HepG2 (cell line): ENCODE results near the gene ZNF629. TPM values are rescaled to one million over a fixed set of nuclear protein-coding genes. Genes with fewer than 3 reads are reported as not detected.

Experiments used
- BCL6 ChIP-seq: IDR thresholded peaks from 2 replicates; pipeline ENCODE4 v1.6.1; 2016; ENCODE audit warnings: missing genetic modification reagents, missing compliant biosample characterization
- CBX5 ChIP-seq: sonication (generic); formaldehyde crosslinking; IDR thresholded peaks from 2 replicates; pipeline ENCODE4 v1.4.0; 2020; ENCODE audit warnings: missing genetic modification reagents, borderline replicate concordance
- KDM5B ChIP-seq: sonication (generic); formaldehyde crosslinking; IDR thresholded peaks from 2 replicates; pipeline ENCODE4 v1.4.0; 2020; ENCODE audit warnings: missing genetic modification reagents, mild to moderate bottlenecking, borderline replicate concordance
- PPARG ChIP-seq: conservative IDR thresholded peaks from 2 replicates; pipeline ENCODE4 v1.6.1; 2016; ENCODE audit warnings: missing biosample characterization, missing genetic modification reagents
- TAF15 ChIP-seq: fragments of 200-400 bp; formaldehyde crosslinking; IDR thresholded peaks from one replicate; pipeline ENCODE4 v1.6.1; 2018; ENCODE audit warnings: mild to moderate bottlenecking, low read depth, low read length; ENCODE audit not compliant: poor library complexity, severe bottlenecking
- TCF7L2 ChIP-seq: IDR thresholded peaks from 2 replicates; pipeline ENCODE4 v1.6.1; 2011; ENCODE audit warnings: mild to moderate bottlenecking, low read depth, low read length, moderate library complexity
- ZNF253 ChIP-seq: sonication (generic); formaldehyde crosslinking; IDR thresholded peaks from 2 replicates; pipeline ENCODE4 v1.8.0; 2022; ENCODE audit warnings: mild to moderate bottlenecking, missing genetic modification reagents, borderline replicate concordance
- ZNF367 ChIP-seq: sonication (generic); formaldehyde crosslinking; IDR thresholded peaks from 2 replicates; pipeline ENCODE4 v1.4.0; 2020; ENCODE audit warnings: missing genetic modification reagents, borderline replicate concordance
- ZNF768 ChIP-seq: sonication (generic); formaldehyde crosslinking; IDR thresholded peaks from 2 replicates; pipeline ENCODE4 v1.4.0; 2020; ENCODE audit warnings: missing genetic modification reagents
- ZNF841 ChIP-seq: sonication (generic); formaldehyde crosslinking; IDR thresholded peaks from 2 replicates; pipeline ENCODE4 v1.8.1; 2023; ENCODE audit warnings: missing genetic modification reagents, borderline replicate concordance
- ZSCAN30 ChIP-seq: sonication (generic); formaldehyde crosslinking; IDR thresholded peaks from 2 replicates; pipeline ENCODE4 v1.5.0; 2020; ENCODE audit warnings: mild to moderate bottlenecking, missing genetic modification reagents
- ZZZ3 ChIP-seq: sonication (generic); formaldehyde crosslinking; IDR thresholded peaks from 2 replicates; pipeline ENCODE4 v1.4.0; 2020; ENCODE audit warnings: missing genetic modification reagents, mild to moderate bottlenecking, borderline replicate concordance
- polyA plus RNA-seq, 8 experiments: library from polyadenylated mRNA; depleted of rRNA in 3 of 8; stranded (reverse) in 7 of 8; unstranded in 1 of 8; fragments of >200 nt; fragmentation: Illumina TruSeq in 4 of 8; extraction: Trizol in 4 of 8; gene quantifications; 2 replicates each; pipeline versions ENCODE4 v1.2.1 to v1.2.3, GENCODE V29; 2011 to 2016; ENCODE audit warnings: low read depth in 4 of 8, missing spikeins in 1 of 8, mixed read lengths in 1 of 8; ENCODE audit not compliant: insufficient read depth in 1 of 8
- total RNA-seq, 5 experiments: library from RNA; depleted of rRNA; stranded (reverse); fragments of >200 nt; fragmentation: Illumina TruSeq; extraction: Trizol; gene quantifications; 2 replicates each; pipeline ENCODE4 v1.2.3, GENCODE V29; 2016; ENCODE audit warnings: low read depth in 1 of 5
- TF ChIP-seq, protein P1 (sequence below): sonication (generic); formaldehyde crosslinking; IDR thresholded peaks from 2 replicates; pipeline ENCODE4 v1.5.1; 2020; ENCODE audit warnings: mild to moderate bottlenecking, missing genetic modification reagents, borderline replicate concordance
- TF ChIP-seq, protein P2 (sequence below): sonication (generic); formaldehyde crosslinking; IDR thresholded peaks from 2 replicates; pipeline ENCODE4 v1.4.0; 2020; ENCODE audit warnings: low read depth, missing genetic modification reagents
- TF ChIP-seq, protein P3 (sequence below): sonication (generic); formaldehyde crosslinking; IDR thresholded peaks from 2 replicates; pipeline ENCODE4 v1.5.1; 2020; ENCODE audit warnings: mild to moderate bottlenecking, missing genetic modification reagents, moderate library complexity

Gene ZNF629
- total and polyA plus RNA-seq, 2 of the 13 experiments (the other 11 are each of a cell fraction or from before 2014, with no cell fraction given): 6.1 to 16.5 TPM

DNA sequence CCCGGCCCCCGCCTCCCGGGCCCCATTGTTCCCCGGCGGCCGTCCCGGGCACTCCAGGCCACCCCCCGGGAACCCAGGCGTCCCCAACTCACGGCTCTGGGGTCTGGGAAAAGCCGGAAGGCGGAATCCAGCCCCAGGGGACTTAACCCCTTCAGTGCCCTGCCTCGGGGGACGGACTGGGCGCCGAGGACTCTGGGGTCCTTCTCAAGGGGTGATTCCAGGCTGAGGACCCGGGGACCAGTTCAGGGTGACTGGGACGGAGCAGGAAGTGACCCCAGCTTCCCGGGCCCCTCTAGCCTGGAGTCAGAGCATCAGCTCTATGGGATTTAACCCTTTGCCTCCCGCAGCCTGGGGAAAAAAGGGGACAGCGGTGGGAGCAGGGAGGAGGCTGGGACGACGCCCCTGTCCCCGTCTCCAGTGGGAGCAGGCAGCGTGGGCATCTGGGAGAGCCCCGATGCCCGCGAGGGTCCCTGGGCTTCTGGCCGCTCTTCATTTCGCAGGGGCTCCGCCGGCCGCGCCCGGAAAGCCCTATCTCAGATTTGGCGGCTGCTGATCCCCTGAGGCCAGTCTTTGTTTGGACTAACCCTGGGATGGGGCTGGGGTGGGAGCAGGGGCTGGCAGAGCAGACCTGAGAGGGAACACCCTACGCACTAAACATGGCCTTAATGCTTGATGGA lies at the start of gene ZNF629 (continued):
- TF ChIP-seq, protein P1, sequence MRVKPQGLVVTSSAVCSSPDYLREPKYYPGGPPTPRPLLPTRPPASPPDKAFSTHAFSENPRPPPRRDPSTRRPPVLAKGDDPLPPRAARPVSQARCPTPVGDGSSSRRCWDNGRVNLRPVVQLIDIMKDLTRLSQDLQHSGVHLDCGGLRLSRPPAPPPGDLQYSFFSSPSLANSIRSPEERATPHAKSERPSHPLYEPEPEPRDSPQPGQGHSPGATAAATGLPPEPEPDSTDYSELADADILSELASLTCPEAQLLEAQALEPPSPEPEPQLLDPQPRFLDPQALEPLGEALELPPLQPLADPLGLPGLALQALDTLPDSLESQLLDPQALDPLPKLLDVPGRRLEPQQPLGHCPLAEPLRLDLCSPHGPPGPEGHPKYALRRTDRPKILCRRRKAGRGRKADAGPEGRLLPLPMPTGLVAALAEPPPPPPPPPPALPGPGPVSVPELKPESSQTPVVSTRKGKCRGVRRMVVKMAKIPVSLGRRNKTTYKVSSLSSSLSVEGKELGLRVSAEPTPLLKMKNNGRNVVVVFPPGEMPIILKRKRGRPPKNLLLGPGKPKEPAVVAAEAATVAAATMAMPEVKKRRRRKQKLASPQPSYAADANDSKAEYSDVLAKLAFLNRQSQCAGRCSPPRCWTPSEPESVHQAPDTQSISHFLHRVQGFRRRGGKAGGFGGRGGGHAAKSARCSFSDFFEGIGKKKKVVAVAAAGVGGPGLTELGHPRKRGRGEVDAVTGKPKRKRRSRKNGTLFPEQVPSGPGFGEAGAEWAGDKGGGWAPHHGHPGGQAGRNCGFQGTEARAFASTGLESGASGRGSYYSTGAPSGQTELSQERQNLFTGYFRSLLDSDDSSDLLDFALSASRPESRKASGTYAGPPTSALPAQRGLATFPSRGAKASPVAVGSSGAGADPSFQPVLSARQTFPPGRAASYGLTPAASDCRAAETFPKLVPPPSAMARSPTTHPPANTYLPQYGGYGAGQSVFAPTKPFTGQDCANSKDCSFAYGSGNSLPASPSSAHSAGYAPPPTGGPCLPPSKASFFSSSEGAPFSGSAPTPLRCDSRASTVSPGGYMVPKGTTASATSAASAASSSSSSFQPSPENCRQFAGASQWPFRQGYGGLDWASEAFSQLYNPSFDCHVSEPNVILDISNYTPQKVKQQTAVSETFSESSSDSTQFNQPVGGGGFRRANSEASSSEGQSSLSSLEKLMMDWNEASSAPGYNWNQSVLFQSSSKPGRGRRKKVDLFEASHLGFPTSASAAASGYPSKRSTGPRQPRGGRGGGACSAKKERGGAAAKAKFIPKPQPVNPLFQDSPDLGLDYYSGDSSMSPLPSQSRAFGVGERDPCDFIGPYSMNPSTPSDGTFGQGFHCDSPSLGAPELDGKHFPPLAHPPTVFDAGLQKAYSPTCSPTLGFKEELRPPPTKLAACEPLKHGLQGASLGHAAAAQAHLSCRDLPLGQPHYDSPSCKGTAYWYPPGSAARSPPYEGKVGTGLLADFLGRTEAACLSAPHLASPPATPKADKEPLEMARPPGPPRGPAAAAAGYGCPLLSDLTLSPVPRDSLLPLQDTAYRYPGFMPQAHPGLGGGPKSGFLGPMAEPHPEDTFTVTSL (CRISPR knock-in tag): no peak
- TF ChIP-seq ZNF841 (CRISPR knock-in tag): peak; percentile 83; the same call in 1 of the 2 replicates
- peak; percentile 75; the same call in 1 of the 2 replicates for TF ChIP-seq ZSCAN30 (CRISPR knock-in tag)
- TF ChIP-seq KDM5B (CRISPR knock-in tag): peak; percentile 53; the same call in 1 of the 2 replicates
- TF ChIP-seq, protein P2, sequence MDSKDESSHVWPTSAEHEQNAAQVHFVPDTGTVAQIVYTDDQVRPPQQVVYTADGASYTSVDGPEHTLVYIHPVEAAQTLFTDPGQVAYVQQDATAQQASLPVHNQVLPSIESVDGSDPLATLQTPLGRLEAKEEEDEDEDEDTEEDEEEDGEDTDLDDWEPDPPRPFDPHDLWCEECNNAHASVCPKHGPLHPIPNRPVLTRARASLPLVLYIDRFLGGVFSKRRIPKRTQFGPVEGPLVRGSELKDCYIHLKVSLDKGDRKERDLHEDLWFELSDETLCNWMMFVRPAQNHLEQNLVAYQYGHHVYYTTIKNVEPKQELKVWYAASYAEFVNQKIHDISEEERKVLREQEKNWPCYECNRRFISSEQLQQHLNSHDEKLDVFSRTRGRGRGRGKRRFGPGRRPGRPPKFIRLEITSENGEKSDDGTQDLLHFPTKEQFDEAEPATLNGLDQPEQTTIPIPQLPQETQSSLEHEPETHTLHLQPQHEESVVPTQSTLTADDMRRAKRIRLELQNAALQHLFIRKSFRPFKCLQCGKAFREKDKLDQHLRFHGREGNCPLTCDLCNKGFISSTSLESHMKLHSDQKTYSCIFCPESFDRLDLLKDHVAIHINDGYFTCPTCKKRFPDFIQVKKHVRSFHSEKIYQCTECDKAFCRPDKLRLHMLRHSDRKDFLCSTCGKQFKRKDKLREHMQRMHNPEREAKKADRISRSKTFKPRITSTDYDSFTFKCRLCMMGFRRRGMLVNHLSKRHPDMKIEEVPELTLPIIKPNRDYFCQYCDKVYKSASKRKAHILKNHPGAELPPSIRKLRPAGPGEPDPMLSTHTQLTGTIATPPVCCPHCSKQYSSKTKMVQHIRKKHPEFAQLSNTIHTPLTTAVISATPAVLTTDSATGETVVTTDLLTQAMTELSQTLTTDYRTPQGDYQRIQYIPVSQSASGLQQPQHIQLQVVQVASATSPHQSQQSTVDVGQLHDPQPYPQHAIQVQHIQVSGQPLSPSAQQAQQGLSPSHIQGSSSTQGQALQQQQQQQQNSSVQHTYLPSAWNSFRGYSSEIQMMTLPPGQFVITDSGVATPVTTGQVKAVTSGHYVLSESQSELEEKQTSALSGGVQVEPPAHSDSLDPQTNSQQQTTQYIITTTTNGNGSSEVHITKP (CRISPR knock-in tag): peak; percentile 94
- no peak for TF ChIP-seq ZNF367 (CRISPR knock-in tag)
- TF ChIP-seq ZNF253 (CRISPR knock-in tag): peak; percentile 50; the same call in 1 of the 2 replicates
- TF ChIP-seq TCF7L2: no peak
- no peak; the same call in 1 of the 2 replicates for TF ChIP-seq BCL6 (CRISPR knock-in tag)
- TF ChIP-seq PPARG (CRISPR knock-in tag): 0 out of 2 replicates have a peak, but pooled peaks have one; percentile 54
- TF ChIP-seq CBX5 (CRISPR knock-in tag): peak; percentile 58; the same call in 1 of the 2 replicates
- TF ChIP-seq ZZZ3: 0 out of 2 replicates have a peak, but pooled peaks have one; percentile 15
- peak; percentile 77 for TF ChIP-seq ZNF768
- no peak for TF ChIP-seq TAF15
- TF ChIP-seq, protein P3, sequence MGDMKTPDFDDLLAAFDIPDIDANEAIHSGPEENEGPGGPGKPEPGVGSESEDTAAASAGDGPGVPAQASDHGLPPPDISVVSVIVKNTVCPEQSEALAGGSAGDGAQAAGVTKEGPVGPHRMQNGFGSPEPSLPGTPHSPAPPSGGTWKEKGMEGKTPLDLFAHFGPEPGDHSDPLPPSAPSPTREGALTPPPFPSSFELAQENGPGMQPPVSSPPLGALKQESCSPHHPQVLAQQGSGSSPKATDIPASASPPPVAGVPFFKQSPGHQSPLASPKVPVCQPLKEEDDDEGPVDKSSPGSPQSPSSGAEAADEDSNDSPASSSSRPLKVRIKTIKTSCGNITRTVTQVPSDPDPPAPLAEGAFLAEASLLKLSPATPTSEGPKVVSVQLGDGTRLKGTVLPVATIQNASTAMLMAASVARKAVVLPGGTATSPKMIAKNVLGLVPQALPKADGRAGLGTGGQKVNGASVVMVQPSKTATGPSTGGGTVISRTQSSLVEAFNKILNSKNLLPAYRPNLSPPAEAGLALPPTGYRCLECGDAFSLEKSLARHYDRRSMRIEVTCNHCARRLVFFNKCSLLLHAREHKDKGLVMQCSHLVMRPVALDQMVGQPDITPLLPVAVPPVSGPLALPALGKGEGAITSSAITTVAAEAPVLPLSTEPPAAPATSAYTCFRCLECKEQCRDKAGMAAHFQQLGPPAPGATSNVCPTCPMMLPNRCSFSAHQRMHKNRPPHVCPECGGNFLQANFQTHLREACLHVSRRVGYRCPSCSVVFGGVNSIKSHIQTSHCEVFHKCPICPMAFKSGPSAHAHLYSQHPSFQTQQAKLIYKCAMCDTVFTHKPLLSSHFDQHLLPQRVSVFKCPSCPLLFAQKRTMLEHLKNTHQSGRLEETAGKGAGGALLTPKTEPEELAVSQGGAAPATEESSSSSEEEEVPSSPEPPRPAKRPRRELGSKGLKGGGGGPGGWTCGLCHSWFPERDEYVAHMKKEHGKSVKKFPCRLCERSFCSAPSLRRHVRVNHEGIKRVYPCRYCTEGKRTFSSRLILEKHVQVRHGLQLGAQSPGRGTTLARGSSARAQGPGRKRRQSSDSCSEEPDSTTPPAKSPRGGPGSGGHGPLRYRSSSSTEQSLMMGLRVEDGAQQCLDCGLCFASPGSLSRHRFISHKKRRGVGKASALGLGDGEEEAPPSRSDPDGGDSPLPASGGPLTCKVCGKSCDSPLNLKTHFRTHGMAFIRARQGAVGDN: peak; percentile 76
